Liver (tissue), 9 donors: Measurements from ENCODE around the gene FBXW4. TPM values are rescaled to one million over a fixed set of nuclear protein-coding genes. Genes with fewer than 3 reads are reported as not detected.

Source experiments
- DNase-seq: peaks from one replicate; pipeline ENCODE4 v3.0.0-alpha.2; 2017; ENCODE audit warnings: low spot score
- H3K27ac ChIP-seq, 2 donors: one replicate each; pipeline ENCODE4 v1.7.0; 2013; ENCODE audit warnings: inconsistent platforms in 2 of 2, low read length in 2 of 2, control low read depth in 1 of 2, low read depth in 1 of 2, mild to moderate bottlenecking in 1 of 2
- H3K27me3 ChIP-seq, 4 donors: one replicate each; pipeline versions ENCODE4 v1.6.1 to v1.7.0; 2013; ENCODE audit warnings: low read length in 3 of 4, inconsistent platforms in 1 of 4, mild to moderate bottlenecking in 1 of 4, moderate library complexity in 1 of 4; ENCODE audit not compliant: control insufficient read depth in 4 of 4, insufficient read depth in 4 of 4
- H3K36me3 ChIP-seq, 4 donors: one replicate each; pipeline versions ENCODE4 v1.6.1 to v1.7.0; 2013; ENCODE audit warnings: low read length in 3 of 4, mild to moderate bottlenecking in 3 of 4, low read depth in 1 of 4, moderate library complexity in 1 of 4; ENCODE audit not compliant: control insufficient read depth in 4 of 4, insufficient read depth in 3 of 4
- H3K4me1 ChIP-seq, 4 donors: one replicate each; pipeline versions ENCODE4 v1.6.1 to v1.7.0; 2013; ENCODE audit warnings: low read length in 3 of 4, mild to moderate bottlenecking in 3 of 4, moderate library complexity in 1 of 4; ENCODE audit not compliant: control insufficient read depth in 4 of 4, insufficient read depth in 4 of 4
- H3K4me3 ChIP-seq, 3 donors: one replicate each; pipeline versions ENCODE4 v1.6.1 to v1.7.0; 2013; ENCODE audit warnings: low read length in 3 of 3, control low read depth in 1 of 3, low read depth in 1 of 3, mild to moderate bottlenecking in 1 of 3
- H3K9ac ChIP-seq, 2 donors: one replicate each; pipeline ENCODE4 v1.7.0; 2013; ENCODE audit warnings: low read length in 2 of 2, mild to moderate bottlenecking in 2 of 2, moderate library complexity in 2 of 2, control low read depth in 1 of 2, low read depth in 1 of 2
- H3K9me3 ChIP-seq, 4 donors: one replicate each; pipeline versions ENCODE4 v1.6.1 to v1.7.0; 2013; ENCODE audit warnings: low read length in 3 of 4; ENCODE audit not compliant: control insufficient read depth in 4 of 4
- EGR1 ChIP-seq, 2 donors: IDR thresholded peaks; 2 replicates each; pipeline ENCODE4 v1.6.1; 2016 to 2018; ENCODE audit warnings: antibody characterized with exemption in 2 of 2, low read depth in 2 of 2
- FOXA1 ChIP-seq: IDR thresholded peaks from 2 replicates; pipeline ENCODE4 v1.6.1; 2016; ENCODE audit warnings: antibody characterized with exemption
- FOXA2 ChIP-seq: IDR thresholded peaks from 2 replicates; pipeline ENCODE4 v1.6.1; 2016; ENCODE audit warnings: antibody characterized with exemption
- GABPA ChIP-seq, 2 donors: IDR thresholded peaks in 1 of 2; conservative IDR thresholded peaks in 1 of 2; 2 replicates each; pipeline ENCODE4 v1.6.1; 2016; ENCODE audit warnings: antibody characterized with exemption in 2 of 2, mild to moderate bottlenecking in 1 of 2, moderate library complexity in 1 of 2
- HNF4A ChIP-seq, 2 donors: conservative IDR thresholded peaks; 2 replicates each; pipeline ENCODE4 v1.6.1; 2016; ENCODE audit warnings: antibody characterized with exemption in 2 of 2, mild to moderate bottlenecking in 2 of 2
- HNF4G ChIP-seq: IDR thresholded peaks from 2 replicates; pipeline ENCODE4 v1.6.1; 2016; ENCODE audit warnings: antibody characterized with exemption
- JUND ChIP-seq, 2 donors: IDR thresholded peaks; 2 replicates each; pipeline ENCODE4 v1.6.1; 2016; ENCODE audit warnings: antibody characterized with exemption in 2 of 2
- RAD21 ChIP-seq, 2 donors: IDR thresholded peaks; 2 replicates each; pipeline ENCODE4 v1.6.1; 2016; ENCODE audit warnings: antibody characterized with exemption in 2 of 2, mild to moderate bottlenecking in 2 of 2
- RXRA ChIP-seq, 2 donors: IDR thresholded peaks; 2 replicates each; pipeline ENCODE4 v1.6.1; 2017 to 2018; ENCODE audit warnings: antibody characterized with exemption in 2 of 2, mild to moderate bottlenecking in 1 of 2
- TAF1 ChIP-seq: conservative IDR thresholded peaks from 2 replicates; pipeline ENCODE4 v1.6.1; 2016; ENCODE audit warnings: antibody characterized with exemption, mild to moderate bottlenecking
- WGBS: extraction: QIAGEN DNeasy Blood & Tissue Kit; methylation state at CpG from one replicate; pipeline ENCODE4 v1.1.7; 2013; 5-methylcytosine and 5-hydroxymethylcytosine counted together
- polyA plus RNA-seq, 2 donors: library from polyadenylated mRNA; stranded (reverse) in 1 of 2; unstranded in 1 of 2; fragments of 200-250 nt in 1 of 2; fragments of >200 nt in 1 of 2; fragmentation: Nextera tagmentation in 1 of 2; extraction: Ambion mirVana in 1 of 2; gene quantifications; one replicate each; pipeline versions ENCODE4 v1.2.1 to v1.2.3, GENCODE V29; 2013 to 2015
- total RNA-seq, 2 donors: library from RNA; depleted of rRNA; stranded (reverse); fragments of >200 nt; gene quantifications; one replicate each; pipeline ENCODE4 v1.2.3, GENCODE V29; 2014
- TF ChIP-seq, protein P1 (sequence below): IDR thresholded peaks from 2 replicates; pipeline ENCODE4 v1.6.1; 2016; ENCODE audit warnings: antibody characterized with exemption
- TF ChIP-seq, protein P2 (sequence below): fragments of 150-350 bp; IDR thresholded peaks from 2 replicates; pipeline ENCODE4 v1.5.1; 2017; ENCODE audit warnings: improper control_type of control experiment, low read depth, low read length; ENCODE audit not compliant: missing input control
- TF ChIP-seq, protein P3 (sequence below): IDR thresholded peaks from 2 replicates; pipeline ENCODE4 v1.6.1; 2016; ENCODE audit warnings: antibody characterized with exemption
- donor health status: healthy.
- donor health status: healthy.
- donor health status: healthy.
- donor health status: healthy.
- donor health status: healthy.

The FBXW4 gene
- total and polyA plus RNA-seq, 4 donors, result 5.4 to 54.1 (median 20.5) TPM

DNA sequence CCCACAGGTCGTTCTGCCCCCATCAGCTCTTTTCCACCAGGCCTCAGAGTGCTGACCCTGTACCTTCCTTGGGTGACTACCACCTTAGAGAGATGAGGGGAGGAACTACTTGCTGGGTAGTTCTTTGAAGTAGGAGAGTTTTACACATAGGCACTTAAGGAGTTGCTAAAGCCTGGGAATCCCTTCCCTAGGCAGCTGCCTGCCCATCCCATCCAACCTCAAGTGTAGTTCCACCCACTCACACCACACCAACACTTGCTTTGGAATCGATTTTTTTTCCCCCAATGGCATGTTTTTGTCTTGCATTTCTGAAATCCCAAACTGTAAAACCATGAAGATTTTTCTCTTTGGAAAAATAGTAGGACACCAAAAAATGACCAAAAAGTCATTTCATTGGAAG, 47.7 kb downstream of the FBXW4 start:
- WGBS, result 94% methylated on average over 2 of the region's 2 CpGs
- H3K36me3 ChIP-seq, result peaks cover 4 to 23% (median 9%) of the 10 kb centered on the region in 4 donors
- DNase-seq, result no peak
- no peaks in the 10 kb centered on the region for H3K4me1 ChIP-seq
- H3K9me3 ChIP-seq, result no peaks in the 10 kb centered on the region
- no peaks in the 10 kb centered on the region for H3K27me3 ChIP-seq
- H3K9ac ChIP-seq, result no peak overlapping the region
- H3K4me3 ChIP-seq, result no peak overlapping the region
- H3K27ac ChIP-seq, result no peak overlapping the region
- TF ChIP-seq HNF4A (conservative IDR thresholded peaks at IDR 0.05), result no peak
- no peak for TF ChIP-seq JUND (IDR thresholded peaks at IDR 0.05)
- TF ChIP-seq TAF1, result no peak
- TF ChIP-seq FOXA1, result no peak
- TF ChIP-seq RAD21 (IDR thresholded peaks at IDR 0.05), result no peak
- TF ChIP-seq, protein P1, sequence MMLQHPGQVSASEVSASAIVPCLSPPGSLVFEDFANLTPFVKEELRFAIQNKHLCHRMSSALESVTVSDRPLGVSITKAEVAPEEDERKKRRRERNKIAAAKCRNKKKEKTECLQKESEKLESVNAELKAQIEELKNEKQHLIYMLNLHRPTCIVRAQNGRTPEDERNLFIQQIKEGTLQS, result no peak
- TF ChIP-seq RXRA (IDR thresholded peaks at IDR 0.05), result no peak
- TF ChIP-seq, protein P2, sequence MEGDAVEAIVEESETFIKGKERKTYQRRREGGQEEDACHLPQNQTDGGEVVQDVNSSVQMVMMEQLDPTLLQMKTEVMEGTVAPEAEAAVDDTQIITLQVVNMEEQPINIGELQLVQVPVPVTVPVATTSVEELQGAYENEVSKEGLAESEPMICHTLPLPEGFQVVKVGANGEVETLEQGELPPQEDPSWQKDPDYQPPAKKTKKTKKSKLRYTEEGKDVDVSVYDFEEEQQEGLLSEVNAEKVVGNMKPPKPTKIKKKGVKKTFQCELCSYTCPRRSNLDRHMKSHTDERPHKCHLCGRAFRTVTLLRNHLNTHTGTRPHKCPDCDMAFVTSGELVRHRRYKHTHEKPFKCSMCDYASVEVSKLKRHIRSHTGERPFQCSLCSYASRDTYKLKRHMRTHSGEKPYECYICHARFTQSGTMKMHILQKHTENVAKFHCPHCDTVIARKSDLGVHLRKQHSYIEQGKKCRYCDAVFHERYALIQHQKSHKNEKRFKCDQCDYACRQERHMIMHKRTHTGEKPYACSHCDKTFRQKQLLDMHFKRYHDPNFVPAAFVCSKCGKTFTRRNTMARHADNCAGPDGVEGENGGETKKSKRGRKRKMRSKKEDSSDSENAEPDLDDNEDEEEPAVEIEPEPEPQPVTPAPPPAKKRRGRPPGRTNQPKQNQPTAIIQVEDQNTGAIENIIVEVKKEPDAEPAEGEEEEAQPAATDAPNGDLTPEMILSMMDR, result no peak
- TF ChIP-seq GABPA (IDR thresholded peaks at IDR 0.05 in 1 of 2, conservative IDR thresholded peaks at IDR 0.05 in 1 of 2), result no peak
- no peak for TF ChIP-seq FOXA2

DNA sequence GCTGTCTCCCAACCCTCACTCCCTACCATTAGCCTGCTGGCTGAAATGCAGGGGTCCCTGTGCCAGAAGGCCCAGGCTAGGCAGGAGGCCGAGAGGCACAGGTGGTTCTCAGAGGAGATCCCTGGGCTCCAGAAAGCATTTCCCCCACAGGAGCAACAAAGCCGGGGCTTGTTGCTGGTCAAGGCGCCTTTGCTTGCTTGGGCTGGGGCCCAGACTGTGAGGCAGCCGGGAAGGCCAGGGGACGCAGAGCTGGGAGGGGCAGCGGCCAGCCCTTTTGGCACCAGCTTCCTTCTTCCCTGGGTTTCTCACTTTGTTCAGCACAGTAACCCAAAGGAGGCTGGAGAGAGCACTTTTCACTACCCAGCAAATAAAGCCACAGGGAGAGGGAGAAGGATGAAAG, 48.6 kb downstream of the FBXW4 start:
- H3K36me3 ChIP-seq, result peaks cover 4 to 23% (median 8%) of the 10 kb centered on the region in 4 donors
- no peak overlapping the region for H3K27ac ChIP-seq
- 92% methylated on average over 6 of the region's 6 CpGs for WGBS
- no peaks in the 10 kb centered on the region for H3K9me3 ChIP-seq
- DNase-seq, result no peak
- no peak overlapping the region for H3K4me3 ChIP-seq
- no peak for TF ChIP-seq JUND (IDR thresholded peaks at IDR 0.05)
- no peak for TF ChIP-seq HNF4G
- TF ChIP-seq EGR1 (IDR thresholded peaks at IDR 0.05; ENCODE audit: low read depth in 2 of 2), result no peak
- TF ChIP-seq TAF1, result no peak
- TF ChIP-seq, protein P3, sequence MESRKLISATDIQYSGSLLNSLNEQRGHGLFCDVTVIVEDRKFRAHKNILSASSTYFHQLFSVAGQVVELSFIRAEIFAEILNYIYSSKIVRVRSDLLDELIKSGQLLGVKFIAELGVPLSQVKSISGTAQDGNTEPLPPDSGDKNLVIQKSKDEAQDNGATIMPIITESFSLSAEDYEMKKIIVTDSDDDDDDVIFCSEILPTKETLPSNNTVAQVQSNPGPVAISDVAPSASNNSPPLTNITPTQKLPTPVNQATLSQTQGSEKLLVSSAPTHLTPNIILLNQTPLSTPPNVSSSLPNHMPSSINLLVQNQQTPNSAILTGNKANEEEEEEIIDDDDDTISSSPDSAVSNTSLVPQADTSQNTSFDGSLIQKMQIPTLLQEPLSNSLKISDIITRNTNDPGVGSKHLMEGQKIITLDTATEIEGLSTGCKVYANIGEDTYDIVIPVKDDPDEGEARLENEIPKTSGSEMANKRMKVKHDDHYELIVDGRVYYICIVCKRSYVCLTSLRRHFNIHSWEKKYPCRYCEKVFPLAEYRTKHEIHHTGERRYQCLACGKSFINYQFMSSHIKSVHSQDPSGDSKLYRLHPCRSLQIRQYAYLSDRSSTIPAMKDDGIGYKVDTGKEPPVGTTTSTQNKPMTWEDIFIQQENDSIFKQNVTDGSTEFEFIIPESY, result no peak
- TF ChIP-seq, protein P1, result no peak
- TF ChIP-seq HNF4A (conservative IDR thresholded peaks at IDR 0.05), result no peak
- H3K4me1 ChIP-seq, result no peaks in the 10 kb centered on the region
- H3K27me3 ChIP-seq, result no peaks in the 10 kb centered on the region
- no peak overlapping the region for H3K9ac ChIP-seq

DNA sequence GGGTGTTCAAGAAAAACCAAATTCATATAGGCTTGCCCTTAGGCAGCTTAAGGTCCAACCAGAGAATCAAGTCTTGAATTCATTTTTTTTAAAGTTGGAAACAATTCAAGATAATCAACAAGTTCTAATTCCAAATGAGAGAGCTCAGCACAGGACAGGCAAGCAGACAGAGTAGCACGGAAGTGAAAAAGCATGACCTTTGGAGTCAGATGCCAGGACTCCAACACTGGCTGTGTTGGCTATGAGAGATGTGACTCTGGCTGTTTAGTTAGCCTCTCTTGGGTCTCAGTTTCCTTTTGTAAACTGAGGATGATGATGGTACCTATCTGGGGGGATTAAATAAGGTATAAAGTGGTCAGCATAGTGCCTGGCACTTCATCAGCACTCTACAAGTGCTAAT, 49.3 kb downstream of the FBXW4 start:
- DNase-seq, result no peak
- H3K9me3 ChIP-seq, result no peaks in the 10 kb centered on the region
- no peak overlapping the region for H3K4me3 ChIP-seq
- H3K36me3 ChIP-seq, result peaks cover 4 to 19% (median 8%) of the 10 kb centered on the region in 4 donors
- no peaks in the 10 kb centered on the region for H3K27me3 ChIP-seq
- H3K27ac ChIP-seq, result no peak overlapping the region
- H3K9ac ChIP-seq, result no peak overlapping the region
- 58% methylated on average over 1 of the region's 1 CpG for WGBS
- H3K4me1 ChIP-seq, result no peaks in the 10 kb centered on the region
- TF ChIP-seq FOXA1 (no peak), HNF4A (conservative IDR thresholded peaks at IDR 0.05) (peak; percentile 24 to 55), GABPA (IDR thresholded peaks at IDR 0.05 in 1 of 2, conservative IDR thresholded peaks at IDR 0.05 in 1 of 2) (no peak)
